Lower lobe of right lung (tissue), 2 donors: ENCODE data around the gene CENPE. TPM values are rescaled to one million over a fixed set of nuclear protein-coding genes. Genes with fewer than 3 reads are reported as not detected.

ENCODE experiments used
- ATAC-seq, 2 donors: fragments of 200-7000 bp; cut with Tn5 transposase; one replicate each; pipeline ENCODE4 v1.9.1; 2020 to 2022; ENCODE audit warnings: mild to moderate bottlenecking in 2 of 2, moderate library complexity in 2 of 2
- DNase-seq: peaks from one replicate; pipeline ENCODE4 v3.0.0-alpha.2; 2020
- H3K27ac ChIP-seq: fragments of 200-600 bp; one replicate; pipeline ENCODE4 v1.8.0; 2022
- H3K27me3 ChIP-seq: fragments of 200-600 bp; one replicate; pipeline ENCODE4 v1.8.0; 2022; ENCODE audit warnings: low read depth
- H3K36me3 ChIP-seq: fragments of 200-600 bp; one replicate; pipeline ENCODE4 v1.8.0; 2022; ENCODE audit warnings: mild to moderate bottlenecking
- H3K4me1 ChIP-seq: fragments of 200-600 bp; one replicate; pipeline ENCODE4 v1.8.0; 2022
- H3K4me3 ChIP-seq: fragments of 200-600 bp; one replicate; pipeline ENCODE4 v1.8.0; 2022; ENCODE audit warnings: mild to moderate bottlenecking
- H3K9me3 ChIP-seq: fragments of 200-600 bp; one replicate; pipeline ENCODE4 v1.8.0; 2022
- intact Hi-C: fragments of 100-400 bp; cut with DNase I; formaldehyde crosslinking; loops from one replicate; pipeline ENCODE4 v1.11.0; 2022
- total RNA-seq: library from RNA; stranded (reverse); fragmentation: NEBNext Ultra II Directional; extraction: Animal tissue kit (Norgen Biotek cat#: 25700); gene quantifications from one replicate; pipeline ENCODE4 v1.2.1, GENCODE V29; 2021
- TF ChIP-seq, protein P1 (sequence below): fragments of 200-600 bp; IDR thresholded peaks from one replicate; pipeline ENCODE4 v1.8.0; 2022; ENCODE audit warnings: antibody characterized with exemption, mild to moderate bottlenecking
- donor health status: DM: no; HTN: yes; CAD: no; lungs with severe emphysema.

CENPE gene
- total RNA-seq, 1 donor from 2014 or later = 3.4 TPM

DNA sequence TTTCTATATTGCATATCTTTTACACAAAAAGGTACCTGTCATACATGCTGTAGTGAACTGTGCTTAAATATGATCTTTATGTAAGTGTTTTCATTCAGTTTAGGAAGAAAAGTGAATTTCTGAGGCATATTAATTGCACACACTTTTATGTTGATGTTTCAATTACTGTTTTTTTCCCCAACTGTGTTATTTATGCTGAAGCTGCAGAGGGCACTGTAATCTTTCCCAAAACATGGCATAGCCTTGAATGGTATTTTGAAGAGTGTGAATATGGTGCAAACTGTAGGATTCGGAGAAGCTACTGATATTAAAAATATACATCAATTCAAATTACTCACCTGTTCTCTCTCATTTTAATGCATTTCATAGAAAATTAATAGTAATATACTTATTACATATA, 6.0 kb upstream of the CENPE start:
- intact Hi-C loops = no loop called here
- no peak for ATAC-seq
- H3K27me3 ChIP-seq = no peaks in the 10 kb centered on the region
- DNase-seq = no peak
- TF ChIP-seq, protein P1, sequence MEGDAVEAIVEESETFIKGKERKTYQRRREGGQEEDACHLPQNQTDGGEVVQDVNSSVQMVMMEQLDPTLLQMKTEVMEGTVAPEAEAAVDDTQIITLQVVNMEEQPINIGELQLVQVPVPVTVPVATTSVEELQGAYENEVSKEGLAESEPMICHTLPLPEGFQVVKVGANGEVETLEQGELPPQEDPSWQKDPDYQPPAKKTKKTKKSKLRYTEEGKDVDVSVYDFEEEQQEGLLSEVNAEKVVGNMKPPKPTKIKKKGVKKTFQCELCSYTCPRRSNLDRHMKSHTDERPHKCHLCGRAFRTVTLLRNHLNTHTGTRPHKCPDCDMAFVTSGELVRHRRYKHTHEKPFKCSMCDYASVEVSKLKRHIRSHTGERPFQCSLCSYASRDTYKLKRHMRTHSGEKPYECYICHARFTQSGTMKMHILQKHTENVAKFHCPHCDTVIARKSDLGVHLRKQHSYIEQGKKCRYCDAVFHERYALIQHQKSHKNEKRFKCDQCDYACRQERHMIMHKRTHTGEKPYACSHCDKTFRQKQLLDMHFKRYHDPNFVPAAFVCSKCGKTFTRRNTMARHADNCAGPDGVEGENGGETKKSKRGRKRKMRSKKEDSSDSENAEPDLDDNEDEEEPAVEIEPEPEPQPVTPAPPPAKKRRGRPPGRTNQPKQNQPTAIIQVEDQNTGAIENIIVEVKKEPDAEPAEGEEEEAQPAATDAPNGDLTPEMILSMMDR = no peak
- H3K4me3 ChIP-seq = no peak overlapping the region
- no peak overlapping the region for H3K27ac ChIP-seq
- H3K9me3 ChIP-seq = no peaks in the 10 kb centered on the region
- H3K4me1 ChIP-seq = no peaks in the 10 kb centered on the region
- H3K36me3 ChIP-seq = no peaks in the 10 kb centered on the region

DNA sequence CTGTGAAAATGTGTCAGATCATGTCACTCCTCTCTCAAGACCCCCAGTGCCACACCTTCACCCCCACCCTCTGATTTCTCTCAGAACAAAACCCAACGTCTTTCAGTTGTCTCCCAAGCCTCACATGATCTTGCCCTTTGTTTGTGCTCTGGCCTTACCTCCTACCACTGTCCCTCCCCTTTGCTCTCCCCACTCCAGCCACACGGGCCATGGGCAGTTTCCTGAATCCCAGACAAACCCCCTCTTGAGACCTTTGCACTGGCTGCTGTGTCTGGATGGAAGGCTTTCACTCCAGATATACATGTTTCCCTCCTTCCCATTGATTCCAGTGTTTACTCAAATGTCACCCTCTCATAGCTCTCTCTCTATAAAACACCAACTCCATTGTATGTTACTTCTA, 3.6 kb upstream of the CENPE start:
- no peak overlapping the region for H3K27ac ChIP-seq
- no peak for DNase-seq
- TF ChIP-seq, protein P1 = no peak
- H3K9me3 ChIP-seq = no peaks in the 10 kb centered on the region
- intact Hi-C loops = no loop called here
- ATAC-seq = no peak
- H3K27me3 ChIP-seq = no peaks in the 10 kb centered on the region
- peaks cover 12% of the 10 kb centered on the region for H3K4me1 ChIP-seq
- no peak overlapping the region for H3K4me3 ChIP-seq
- H3K36me3 ChIP-seq = no peaks in the 10 kb centered on the region

DNA sequence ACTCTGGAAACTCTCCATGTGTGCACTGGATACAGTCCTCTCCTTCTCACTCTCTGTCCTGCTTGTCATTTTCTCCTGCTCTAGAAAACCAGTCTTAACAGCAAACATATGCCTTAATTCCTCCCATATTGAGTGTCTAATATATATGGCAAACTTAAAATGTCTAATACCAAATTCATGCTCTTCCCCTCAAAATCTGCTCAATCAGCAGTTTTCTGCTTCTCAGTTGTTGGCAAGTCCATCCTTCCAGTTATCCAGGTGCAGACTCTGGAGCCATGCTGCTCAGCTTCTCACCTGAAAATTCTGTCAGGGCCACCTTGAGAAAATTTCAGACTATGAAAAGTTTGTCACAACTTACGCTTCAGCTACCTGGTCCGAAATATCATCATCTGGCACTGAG, 3.1 kb upstream of the CENPE start:
- DNase-seq (no peak), ATAC-seq (no peak)
- Histone ChIP-seq H3K4me1 (peaks cover 12% of the 10 kb centered on the region), H3K9me3 (no peaks in the 10 kb centered on the region), H3K4me3 (no peak overlapping the region), H3K36me3 (no peaks in the 10 kb centered on the region), H3K27me3 (no peaks in the 10 kb centered on the region), H3K27ac (no peak overlapping the region)
- TF ChIP-seq, protein P1 = no peak
- intact Hi-C loops = no loop called here

DNA sequence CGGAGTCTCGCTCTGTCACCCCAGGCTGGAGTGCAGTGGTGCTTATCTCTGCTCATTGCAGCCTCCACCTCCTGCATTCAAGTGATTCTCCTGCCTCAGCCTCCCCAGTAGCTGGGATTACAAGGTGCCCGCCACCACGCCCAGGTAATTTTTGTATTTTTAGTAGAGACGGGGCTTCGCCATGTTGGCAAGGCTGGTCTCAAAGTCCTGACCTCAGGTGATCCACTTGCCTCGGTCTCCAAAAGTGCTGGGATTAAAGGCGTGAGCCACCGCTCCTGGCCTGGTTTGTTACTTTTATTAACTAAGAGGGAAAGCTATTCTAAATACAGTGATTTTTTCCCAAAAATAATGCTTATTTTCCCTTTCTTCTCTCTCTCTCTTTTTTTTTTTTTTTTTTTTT, 866 bp upstream of the CENPE start:
- Histone ChIP-seq H3K4me3 (peak overlapping the region; percentile 84), H3K4me1 (peaks cover 12% of the 10 kb centered on the region), H3K9me3 (no peaks in the 10 kb centered on the region), H3K27ac (peak overlapping the region; percentile 80), H3K27me3 (no peaks in the 10 kb centered on the region), H3K36me3 (no peaks in the 10 kb centered on the region)
- intact Hi-C loops = no loop called here
- DNase-seq = no peak
- TF ChIP-seq, protein P1 = no peak
- ATAC-seq = no peak

DNA sequence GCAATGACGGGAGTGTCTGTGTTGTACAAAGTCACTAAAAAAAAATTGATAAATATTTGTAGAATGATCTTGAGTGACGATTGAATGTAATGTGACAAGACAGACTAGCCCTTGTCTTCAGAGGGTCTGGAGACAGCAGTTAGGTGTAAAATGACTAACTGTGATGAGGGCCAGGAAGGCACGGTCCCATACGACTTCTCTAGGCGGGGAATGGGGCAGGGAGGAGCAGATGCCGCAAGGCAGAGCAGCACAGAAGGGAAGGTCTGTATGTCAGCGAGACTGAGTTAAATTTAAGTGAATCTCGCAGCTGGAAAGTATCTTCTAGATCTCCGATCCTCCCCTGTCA, 405 bp downstream of the CENPE start:
- peak; percentile 53 to 69 for ATAC-seq
- intact Hi-C loops = no loop called here
- DNase-seq = no peak

More for the DNA sequence above, 405 bp downstream of the CENPE start:
- Histone ChIP-seq H3K27me3 (no peaks in the 10 kb centered on the region), H3K9me3 (no peaks in the 10 kb centered on the region), H3K4me1 (peaks cover 12% of the 10 kb centered on the region), H3K27ac (peak overlapping the region; percentile 80), H3K4me3 (peak overlapping the region; percentile 84), H3K36me3 (no peaks in the 10 kb centered on the region)
- TF ChIP-seq, protein P1 = no peak
